Endothelial cell (in vitro differentiated cells): ENCODE data around the gene CACNA1C. TPM values are rescaled to one million over a fixed set of nuclear protein-coding genes. Genes with fewer than 3 reads are reported as not detected.

ENCODE experiments used
- DNase-seq: peaks from one replicate; pipeline ENCODE4 v3.0.0; 2021; ENCODE audit warnings: low spot score
- H3K27ac Mint-ChIP-seq: one replicate; pipeline ENCODE4 v1.8.0; 2021; ENCODE audit warnings: mixed read lengths, inconsistent platforms; ENCODE audit not compliant: unreplicated experiment
- H3K27me3 Mint-ChIP-seq: one replicate; pipeline ENCODE4 v1.8.0; 2021; ENCODE audit warnings: mild to moderate bottlenecking, moderate library complexity, mixed read lengths, inconsistent platforms; ENCODE audit not compliant: unreplicated experiment
- H3K36me3 Mint-ChIP-seq: one replicate; pipeline ENCODE4 v1.8.0; 2021; ENCODE audit warnings: mild to moderate bottlenecking, low read depth, mixed read lengths, inconsistent platforms; ENCODE audit not compliant: unreplicated experiment
- H3K4me1 Mint-ChIP-seq: one replicate; pipeline ENCODE4 v1.8.0; 2021; ENCODE audit warnings: mild to moderate bottlenecking, mixed read lengths, inconsistent platforms; ENCODE audit not compliant: unreplicated experiment
- H3K4me3 Mint-ChIP-seq: one replicate; pipeline ENCODE4 v1.8.0; 2021; ENCODE audit warnings: mild to moderate bottlenecking, mixed read lengths, inconsistent platforms; ENCODE audit not compliant: unreplicated experiment
- H3K9me3 Mint-ChIP-seq: one replicate; pipeline ENCODE4 v1.8.0; 2021; ENCODE audit warnings: mixed read lengths, inconsistent platforms; ENCODE audit not compliant: unreplicated experiment
- CTCF ChIP-seq: fragments of 200-600 bp; sonication (generic); IDR thresholded peaks from one replicate; pipeline ENCODE4 v1.5.0; 2021; ENCODE audit warnings: antibody characterized with exemption; ENCODE audit not compliant: unreplicated experiment
- total RNA-seq: library from RNA; stranded (reverse); fragmentation: NEBNext Ultra II Directional; extraction: Animal tissue kit (Norgen Biotek cat#: 25700); gene quantifications from one replicate; pipeline ENCODE4 v1.2.1, GENCODE V29; 2021; ENCODE audit not compliant: unreplicated experiment

Gene CACNA1C
- total RNA-seq, 1 donor from 2014 or later, result 11.1 TPM

- no peak for TF ChIP-seq CTCF
- H3K27me3 Mint-ChIP-seq, result peaks cover 6% of the 10 kb centered on the region
- H3K36me3 Mint-ChIP-seq, result peaks cover 6% of the 10 kb centered on the region
- H3K9me3 Mint-ChIP-seq, result no peaks in the 10 kb centered on the region
- no peak for DNase-seq
- H3K4me1 Mint-ChIP-seq, result peaks cover 4% of the 10 kb centered on the region
- H3K4me3 Mint-ChIP-seq, result no peak overlapping the region
- H3K27ac Mint-ChIP-seq, result no peak overlapping the region
Observed at GRCh38 chr12:2456122-2456812, 403.5 kb downstream of the CACNA1C start.

GRCh38 chr12:2456813-2457186, 404.0 kb downstream of the CACNA1C start:
- Mint-ChIP-seq H3K4me1 (peaks cover 4% of the 10 kb centered on the region), H3K27me3 (peaks cover 6% of the 10 kb centered on the region), H3K36me3 (peaks cover 11% of the 10 kb centered on the region), H3K4me3 (no peak overlapping the region), H3K9me3 (no peaks in the 10 kb centered on the region), H3K27ac (no peak overlapping the region)
- DNase-seq, result no peak
- TF ChIP-seq CTCF, result no peak

GRCh38 chr12:2457215-2457932, 404.6 kb downstream of the CACNA1C start:
- Mint-ChIP-seq H3K27ac (no peak overlapping the region), H3K27me3 (peaks cover 4% of the 10 kb centered on the region), H3K4me1 (peaks cover 4% of the 10 kb centered on the region), H3K4me3 (no peak overlapping the region), H3K9me3 (no peaks in the 10 kb centered on the region), H3K36me3 (peaks cover 11% of the 10 kb centered on the region)
- no peak for TF ChIP-seq CTCF
- no peak for DNase-seq

GRCh38 chr12:2457933-2458414, 405.2 kb downstream of the CACNA1C start:
- peaks cover 4% of the 10 kb centered on the region for H3K27me3 Mint-ChIP-seq
- no peaks in the 10 kb centered on the region for H3K4me1 Mint-ChIP-seq
- H3K36me3 Mint-ChIP-seq, result peaks cover 11% of the 10 kb centered on the region
- no peak for DNase-seq
- no peak for TF ChIP-seq CTCF
- H3K27ac Mint-ChIP-seq, result no peak overlapping the region
- no peak overlapping the region for H3K4me3 Mint-ChIP-seq
- no peaks in the 10 kb centered on the region for H3K9me3 Mint-ChIP-seq
